SKM-1 (cell line): ENCODE data around the gene SLIT3.

Experiments
- DNase-seq: peaks from one replicate; lab custom pipeline; 2025; ENCODE audit not compliant: unreplicated experiment; lab: John Stamatoyannopoulos, UW

Gene SLIT3

DNA sequence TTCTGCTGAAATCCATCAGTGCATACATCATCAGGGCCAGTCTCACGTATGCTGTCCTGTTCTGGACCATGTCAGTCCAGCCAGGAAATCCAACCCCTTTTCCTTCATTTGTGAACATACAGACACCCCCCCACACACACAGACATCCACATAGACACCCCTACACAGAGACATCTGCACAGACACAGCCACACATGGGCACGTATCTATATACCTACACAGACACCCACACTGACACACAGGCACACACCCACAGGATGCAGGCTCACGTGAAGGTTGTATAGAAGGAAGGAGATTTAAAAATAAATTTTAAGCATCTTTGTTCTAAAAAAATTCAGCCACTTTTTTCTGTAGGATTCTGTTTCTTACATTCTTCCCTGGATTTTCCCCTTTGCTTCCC lies 325.6 kb downstream of the SLIT3 start:
- no peak for DNase-seq

DNA sequence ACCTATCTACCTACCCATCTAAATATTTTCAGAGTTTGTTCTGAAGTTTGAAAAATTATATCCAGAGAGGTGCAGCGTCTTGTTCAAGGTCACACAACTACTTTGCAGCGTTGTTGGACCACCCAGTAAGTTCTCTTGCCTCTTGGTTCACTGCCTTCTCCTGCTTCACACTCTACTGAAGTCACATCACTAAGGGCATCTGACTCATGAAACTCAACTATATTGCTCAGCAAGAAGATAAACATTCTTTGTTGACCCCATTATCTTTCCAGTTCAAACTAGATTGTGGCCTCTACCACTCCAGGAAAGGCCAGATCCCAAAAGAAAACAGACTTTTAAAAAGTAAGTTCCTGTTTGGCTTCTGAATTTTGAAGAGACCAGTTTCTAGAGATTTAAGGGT lies 326.9 kb downstream of the SLIT3 start:
- DNase-seq = no peak

DNA sequence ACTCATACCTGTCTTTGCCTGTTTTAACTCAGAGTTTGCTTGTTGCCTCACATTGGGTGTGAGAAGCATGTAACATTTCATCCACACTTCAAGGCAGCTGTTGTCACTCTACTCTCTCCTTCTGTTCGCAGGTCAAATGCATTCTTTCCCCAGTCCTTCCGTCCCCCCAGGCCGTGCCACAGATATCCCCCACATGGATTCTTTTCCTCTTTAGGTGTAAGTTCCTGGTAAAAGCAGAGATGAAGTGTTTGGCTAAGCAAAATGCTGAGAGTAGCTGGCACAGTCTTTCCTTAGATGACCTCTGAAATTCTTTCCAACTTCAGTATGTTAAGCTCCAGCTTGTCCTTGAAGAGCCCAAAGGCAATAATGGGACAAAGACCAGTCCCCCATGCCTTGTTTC lies 328.2 kb downstream of the SLIT3 start:
- DNase-seq = no peak

DNA sequence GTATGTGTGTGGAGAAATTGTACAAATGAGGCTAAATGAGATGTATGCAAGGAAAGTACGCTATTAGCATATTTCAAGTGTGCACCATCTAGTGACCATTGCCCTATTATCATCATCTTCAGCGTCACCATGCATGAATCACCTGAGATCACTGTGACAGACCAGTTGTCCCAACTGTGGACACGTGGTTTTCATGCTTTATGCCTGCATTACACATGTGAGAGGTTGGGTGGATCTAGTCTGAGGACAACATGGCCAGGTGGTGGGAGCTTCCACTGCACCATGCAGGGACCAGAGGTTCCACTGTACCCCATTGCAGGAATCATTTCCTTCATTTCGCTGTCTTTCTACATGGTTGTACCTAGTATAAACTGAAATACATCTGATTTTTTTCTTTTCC lies 329.8 kb downstream of the SLIT3 start:
- no peak for DNase-seq

DNA sequence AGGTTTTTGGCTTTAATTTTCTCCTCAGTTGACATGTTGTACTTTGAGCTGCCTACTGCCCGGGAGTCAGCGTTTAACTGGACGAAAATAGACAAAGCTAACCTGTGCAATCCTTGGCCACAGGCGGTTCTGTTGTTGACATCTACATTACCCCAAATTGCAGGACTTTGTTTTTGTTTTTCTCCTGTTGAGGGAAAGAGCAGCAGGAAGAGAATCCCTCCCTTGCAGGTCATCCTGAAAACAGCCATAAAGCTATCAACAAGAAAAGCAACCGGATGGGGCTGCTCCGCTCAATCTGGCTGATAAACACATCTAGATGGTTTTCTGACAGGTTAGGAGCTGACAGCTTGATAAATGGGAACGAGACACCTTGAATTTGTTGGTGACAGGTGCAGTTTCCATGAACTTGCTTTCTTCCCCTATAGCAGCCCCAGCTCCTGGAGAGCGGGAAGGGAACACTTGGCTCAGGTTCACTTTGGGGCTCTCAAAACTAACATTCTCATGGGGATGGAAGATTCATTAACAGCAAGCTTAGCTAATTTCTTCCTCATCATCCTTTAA lies 331.5 kb downstream of the SLIT3 start:
- DNase-seq = no peak

DNA sequence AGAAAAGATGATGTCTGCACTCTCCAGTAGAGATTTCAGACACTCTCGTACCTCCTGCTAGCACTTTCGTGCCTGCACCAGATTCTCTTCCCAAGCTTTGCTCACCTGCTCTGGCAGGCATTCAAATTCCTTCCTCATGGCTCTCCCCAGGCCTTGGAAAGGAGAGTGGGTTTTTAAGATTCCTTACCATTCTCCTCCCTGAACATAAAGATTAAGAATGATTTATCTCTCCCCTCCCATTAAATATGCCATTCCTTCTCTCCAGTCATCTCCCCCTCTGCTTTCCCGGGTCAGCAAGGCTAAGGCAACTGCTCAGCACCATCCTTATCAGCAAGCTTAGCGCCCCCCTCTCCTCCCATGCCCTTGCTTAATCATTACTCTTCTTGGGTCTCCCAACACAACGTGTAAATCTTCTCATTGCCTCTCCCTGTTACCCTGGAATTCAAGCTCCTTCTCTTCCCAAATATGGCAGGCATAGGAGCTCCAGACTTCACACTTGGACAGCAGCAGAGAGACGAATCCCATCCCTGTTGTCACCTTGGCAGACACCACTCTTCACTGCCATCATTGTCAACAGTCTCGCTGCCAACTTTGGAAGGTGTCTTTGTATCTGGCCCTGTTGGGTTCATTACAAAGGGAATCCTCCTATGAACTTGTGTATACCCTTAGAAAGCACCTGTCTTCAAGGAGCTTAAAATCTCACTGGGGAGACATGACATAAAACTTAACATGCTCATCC lies 332.9 kb downstream of the SLIT3 start:
- DNase-seq = no peak

DNA sequence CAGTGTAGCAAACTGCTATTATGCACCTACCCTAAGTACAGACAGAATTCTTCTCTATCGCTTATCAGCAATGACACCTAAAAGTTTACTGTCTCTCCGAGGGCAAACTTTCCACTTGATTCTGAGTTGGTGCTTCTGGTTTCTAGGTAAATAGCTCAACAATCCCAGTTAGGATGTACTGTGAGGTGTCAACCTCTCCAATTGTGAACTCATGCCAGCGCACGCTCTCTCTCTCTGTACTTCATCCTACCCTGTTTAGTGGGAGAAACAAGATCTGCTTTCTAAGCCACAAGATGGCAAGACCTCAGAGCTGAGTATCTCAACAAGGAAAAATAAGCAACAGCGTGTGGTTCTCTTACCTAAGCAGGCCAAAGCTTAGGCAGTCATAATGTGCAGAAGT lies 335.3 kb downstream of the SLIT3 start:
- no peak for DNase-seq

DNA sequence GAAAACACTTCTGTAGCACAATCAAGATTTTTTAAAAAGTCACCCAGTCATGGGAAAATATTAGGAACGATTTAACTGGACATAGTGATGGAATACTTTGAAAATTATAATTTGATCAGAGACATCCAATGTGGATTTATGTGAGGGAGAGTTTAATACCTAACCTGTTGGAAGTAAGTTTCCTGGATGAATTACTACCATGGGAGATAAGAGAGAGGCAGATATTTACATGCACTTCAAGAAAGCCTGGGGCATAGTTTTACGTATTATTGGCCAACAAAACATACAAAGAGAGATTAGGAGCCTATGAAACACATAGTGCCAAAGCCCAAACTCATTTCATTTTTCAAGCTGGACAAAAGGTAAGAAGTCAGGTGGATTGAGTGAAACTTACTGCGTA lies 336.8 kb downstream of the SLIT3 start:
- no peak for DNase-seq

DNA sequence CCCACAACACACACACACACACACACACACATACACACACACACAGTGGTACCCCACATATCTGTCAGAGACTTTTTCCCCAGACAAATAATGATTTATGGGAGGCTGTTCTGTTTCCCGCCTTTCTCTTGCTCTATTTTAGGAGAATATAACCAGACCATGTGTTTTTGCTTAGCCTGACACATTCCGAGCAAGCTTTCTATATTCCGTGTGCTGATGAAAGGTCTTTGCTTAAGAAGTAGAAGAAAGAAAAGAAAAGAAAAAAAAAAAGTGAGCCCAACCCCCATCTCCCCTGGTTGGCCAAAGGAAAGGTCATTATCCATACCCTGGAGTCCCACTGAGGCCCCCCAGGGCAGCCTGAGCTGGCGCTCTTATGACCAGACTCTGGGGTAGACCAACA lies 338.6 kb downstream of the SLIT3 start:
- no peak for DNase-seq

DNA sequence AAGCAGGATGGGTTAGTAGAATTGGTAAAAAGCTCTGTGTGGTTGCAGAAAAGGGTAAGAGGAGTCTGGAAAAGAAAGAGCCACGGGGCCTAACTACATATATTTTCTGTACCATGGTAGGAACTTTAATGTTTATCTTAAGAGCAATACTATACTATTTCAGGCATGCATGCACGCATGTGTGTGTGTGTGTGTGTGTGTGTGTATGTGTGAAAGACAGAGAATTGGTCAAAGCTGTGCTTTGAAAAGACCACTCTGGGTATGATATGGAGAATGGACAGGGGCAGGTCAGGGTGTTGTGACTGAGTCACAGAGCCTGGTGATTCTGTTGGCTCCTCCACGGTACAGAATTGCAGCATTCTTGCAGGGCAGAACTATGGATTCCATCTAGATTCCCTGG lies 339.3 kb downstream of the SLIT3 start:
- no peak for DNase-seq

DNA sequence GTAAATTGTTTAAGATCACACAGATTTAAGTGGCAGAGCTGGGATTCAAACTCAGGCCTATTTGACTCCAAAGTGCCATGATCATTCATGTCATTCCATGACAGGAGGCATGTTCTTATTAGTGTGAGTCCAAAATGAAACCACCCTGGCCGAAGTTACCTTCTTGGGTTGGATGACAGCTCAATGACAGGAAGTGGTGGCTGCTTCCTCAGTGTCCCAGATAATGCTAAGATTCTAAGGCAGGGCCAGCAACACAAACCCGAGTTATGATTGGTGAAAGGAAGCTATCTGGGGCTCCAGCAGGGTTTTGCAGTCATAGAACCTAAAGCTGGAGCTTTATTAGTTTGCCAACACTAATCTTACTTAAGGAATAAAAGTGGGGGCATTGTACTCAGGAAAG lies 340.4 kb downstream of the SLIT3 start:
- DNase-seq = no peak

DNA sequence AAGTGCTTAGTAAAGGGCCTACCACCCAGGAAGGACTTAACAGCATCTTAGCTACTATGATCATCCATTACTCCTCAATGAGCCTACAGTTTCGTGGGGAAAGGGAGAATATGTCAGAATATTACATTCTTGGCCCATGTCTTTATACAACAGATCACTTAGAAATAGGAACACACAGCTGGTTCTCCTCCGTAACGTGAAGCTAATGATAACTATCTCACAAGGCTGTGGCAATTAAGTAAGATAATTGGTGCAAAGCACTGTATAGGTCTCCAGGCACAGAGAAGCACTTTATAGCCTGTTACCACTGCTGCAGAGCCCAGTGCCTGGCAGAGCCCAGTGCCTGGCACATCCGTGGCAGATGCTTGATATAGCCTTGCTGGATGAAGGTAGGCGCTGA lies 347.6 kb downstream of the SLIT3 start:
- no peak for DNase-seq

DNA sequence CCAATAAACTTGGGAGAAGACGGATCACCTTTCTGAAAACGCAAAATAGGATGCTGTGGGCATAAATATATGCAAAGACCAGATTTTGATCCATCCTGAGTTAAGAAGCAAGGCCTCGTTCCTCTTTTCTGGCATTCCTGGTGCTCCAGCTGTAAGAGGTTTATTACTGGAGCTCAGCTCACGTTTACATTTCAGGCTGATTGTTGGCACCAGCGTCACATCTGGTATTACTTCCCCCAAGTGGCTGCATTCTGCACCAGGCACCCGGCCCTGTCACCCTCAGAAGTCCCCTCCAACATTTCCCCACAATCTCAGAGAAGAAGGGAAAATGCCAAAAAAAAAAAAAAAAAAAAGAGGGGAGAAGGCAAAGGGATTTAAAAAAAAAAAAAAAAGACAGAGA lies 348.7 kb downstream of the SLIT3 start:
- DNase-seq = no peak

DNA sequence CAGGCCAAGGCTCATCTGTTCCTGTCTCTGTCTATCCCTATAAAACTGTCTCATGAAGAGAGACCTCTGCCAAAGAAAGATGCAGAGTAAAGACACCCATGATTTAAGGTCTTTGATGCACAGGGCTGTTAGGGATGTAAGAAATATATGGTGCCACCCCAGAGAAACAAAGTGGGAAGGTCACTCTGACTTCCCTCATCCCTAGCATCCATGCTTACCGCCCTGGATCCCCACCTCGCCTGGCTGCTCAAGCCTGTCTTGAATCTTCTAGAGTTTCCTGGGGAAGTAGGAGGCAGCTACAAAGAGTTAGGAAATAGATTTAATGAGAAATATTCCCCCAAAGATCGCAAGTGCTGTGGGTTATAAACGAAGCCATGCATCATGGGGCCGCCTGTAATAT lies 349.2 kb downstream of the SLIT3 start:
- DNase-seq = no peak

DNA sequence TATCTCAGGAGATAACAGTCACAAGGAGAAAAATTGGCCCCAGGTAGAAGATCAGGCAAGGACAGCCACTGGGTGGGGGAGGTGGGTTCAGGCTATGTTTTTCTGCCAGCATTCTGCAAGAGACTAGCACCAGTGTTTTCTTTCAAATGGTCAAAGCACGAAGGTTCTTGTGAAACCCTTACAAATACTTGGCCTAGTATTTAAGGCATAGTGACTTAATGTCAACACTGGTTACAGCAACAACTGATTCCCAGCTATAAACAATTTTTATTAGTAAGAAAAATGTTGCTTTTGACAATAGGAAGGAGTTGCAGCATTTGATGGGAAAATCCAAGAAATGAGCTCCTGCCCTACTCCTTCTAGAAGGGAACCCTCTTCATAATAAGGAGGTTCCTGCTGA lies 349.6 kb downstream of the SLIT3 start:
- no peak for DNase-seq

DNA sequence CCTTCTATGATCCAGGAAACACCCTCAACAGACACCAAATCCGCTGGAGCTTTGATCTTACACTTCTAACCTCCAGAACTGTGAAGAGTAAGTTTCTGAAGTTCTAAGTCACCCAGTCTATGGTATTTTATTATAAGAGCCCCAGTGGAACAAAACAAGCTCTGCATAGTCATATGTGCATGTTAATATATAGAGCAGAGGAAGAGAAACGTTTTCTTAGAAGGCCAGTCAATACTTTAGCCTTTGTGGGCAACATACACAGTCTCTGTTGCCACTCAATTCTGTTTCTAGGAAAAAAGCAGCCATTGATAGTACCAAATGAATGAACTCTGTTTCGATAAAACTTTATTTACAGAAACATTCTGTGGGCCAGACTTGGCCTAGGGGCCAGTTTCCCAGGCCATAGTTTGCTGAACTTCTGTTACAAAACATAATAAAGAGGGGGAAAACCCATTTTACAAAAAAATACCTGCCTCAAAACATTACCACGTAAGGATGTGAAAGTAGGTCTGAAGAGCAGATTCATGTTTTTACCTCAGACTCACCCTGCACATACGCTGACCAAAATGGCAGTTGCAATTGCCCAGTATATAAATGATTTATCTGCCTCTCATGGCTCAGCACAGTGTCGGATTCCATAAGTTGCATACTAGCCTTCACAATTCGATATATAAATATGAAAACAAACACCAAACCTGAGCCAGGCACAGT lies 350.5 kb downstream of the SLIT3 start:
- no peak for DNase-seq

DNA sequence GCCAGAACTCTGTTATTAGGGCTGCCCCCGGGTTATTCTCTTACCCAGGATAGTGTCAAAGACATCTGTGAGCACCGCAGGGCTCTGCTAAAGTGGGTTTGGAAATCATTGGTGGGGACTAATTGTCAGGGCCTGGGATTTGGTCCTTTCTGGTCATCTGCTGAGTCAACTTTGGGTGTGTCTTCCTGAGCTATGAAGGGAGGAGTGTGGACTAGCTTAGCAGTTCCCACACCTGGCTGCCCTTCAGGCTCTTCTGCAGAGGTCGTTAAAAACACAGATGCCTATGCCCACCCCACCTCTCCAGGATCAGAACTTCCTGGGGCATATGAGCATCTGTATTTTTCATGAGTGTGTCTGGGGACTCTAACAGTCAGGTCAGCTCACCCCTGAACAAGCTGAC lies 352.2 kb downstream of the SLIT3 start:
- no peak for DNase-seq

DNA sequence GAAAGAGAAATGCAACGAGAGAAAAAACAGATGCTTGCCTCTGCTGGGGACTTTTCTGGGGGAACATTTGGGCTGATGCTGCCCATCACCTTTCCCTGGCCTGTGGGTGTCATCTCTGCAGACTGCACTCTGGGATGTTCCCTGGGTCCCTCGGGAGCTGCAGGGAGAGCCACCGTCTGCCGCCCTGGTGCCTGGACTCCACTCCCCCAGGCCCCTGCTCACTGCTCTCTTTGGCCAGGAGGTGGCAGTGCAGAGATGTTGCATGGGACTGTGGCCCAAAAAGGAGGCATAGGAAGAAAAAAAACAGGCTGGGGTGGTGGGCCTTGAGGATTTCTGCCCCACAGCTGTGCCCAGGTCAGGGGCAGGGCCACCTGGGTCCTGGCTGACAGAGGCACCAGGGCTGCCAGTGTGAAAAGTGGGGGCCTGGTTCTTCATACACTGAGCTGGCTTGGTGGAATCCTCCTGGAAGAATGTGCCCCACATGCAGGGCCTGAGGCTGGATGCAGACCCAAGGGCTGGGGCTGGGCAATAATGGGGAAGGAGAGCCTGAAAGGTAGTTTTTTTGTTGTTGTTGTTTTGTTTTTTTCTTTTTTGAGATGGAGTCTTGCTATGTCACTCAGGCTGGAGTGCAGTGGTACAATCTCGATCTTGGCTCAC lies 353.6 kb downstream of the SLIT3 start:
- peak; percentile 33 for DNase-seq

DNA sequence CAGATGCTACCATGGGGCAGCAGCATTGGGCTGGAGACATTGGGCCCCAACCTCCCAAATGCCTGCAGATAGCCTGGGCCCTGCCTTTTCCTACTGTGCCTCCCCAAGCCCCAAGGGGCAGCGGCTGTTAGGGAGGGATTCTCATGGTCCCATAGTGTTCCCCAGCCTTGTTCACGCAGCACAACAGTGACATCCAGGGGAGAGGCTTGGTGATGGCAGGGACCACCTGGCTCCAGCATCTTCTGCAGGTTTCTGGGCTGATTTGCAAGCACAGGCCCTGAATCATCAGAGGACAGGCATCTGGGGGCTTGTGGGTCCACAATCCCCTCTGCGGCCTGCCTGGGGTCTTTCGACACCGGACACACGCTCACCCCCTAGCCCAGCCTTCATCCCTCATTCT lies 354.6 kb downstream of the SLIT3 start:
- DNase-seq = no peak

DNA sequence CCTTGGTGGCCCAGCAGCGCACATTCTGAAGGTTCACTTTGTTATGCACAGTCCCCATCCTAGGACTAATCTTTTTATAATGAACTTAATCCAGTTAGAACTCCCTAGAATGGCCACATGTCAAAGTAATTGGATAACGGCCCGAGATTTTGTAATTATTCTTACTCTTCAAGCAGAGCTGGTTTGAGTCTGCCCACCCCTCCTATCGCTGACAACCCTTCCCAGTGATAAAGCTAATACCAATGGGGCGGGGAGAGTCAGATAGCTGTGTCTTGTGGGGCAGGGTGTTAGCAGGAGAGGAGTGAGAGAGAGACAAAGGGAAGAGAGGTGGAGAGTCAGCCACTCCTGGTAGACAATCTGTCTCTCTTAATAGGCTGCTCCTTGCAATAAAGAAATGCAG lies 356.9 kb downstream of the SLIT3 start:
- no peak for DNase-seq

DNA sequence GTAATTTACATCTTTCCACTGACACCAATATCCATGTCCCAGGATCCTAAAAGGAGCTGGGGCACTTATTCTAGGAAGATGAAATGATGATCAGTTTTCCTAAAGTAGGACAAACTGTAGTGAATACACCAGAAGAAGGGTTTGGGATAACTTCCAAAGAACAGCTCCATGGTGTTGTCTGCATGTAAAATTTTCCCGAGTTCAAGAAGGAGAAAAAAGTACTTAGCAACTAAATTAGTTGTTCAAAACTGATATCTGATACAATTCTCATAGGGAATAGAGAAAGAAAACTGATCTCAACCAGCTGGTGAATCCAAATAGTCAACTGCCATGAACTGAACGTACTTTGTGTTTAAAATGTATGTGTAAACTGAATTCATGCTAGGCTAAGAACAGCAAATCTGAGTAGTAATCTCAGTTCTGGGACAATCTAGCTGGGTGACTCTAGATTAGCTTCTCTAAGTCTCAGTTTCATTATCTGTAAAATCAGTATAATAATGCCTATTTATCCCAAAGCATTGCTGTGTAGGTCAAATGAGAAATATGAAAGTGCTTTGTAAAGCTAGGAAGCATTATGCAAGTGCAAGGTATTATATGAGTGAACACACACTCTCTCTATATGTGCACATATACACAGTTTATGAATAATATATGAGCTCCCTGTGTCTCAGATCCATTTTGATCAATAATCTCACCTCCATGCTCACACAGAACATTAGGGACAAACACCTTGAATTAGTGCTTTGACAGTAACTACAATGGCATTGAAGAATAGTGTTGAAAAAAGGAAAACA lies 357.7 kb downstream of the SLIT3 start:
- DNase-seq = no peak
